NCI-H748 treated with DMSO at 0.1 percent for 48 hours (cell line): Measurements from ENCODE around the gene ZNF555.
"Not testable (repeated sequence)": the region's sequence is repeated elsewhere in the genome, so short reads cannot be mapped to it uniquely, and the experiment has no call there.

Experiments
- DNase-seq: peaks from one replicate; lab custom pipeline; 2025; lab: John Stamatoyannopoulos, UW

Gene ZNF555

GRCh38 chr19:2807379-2808128 lies 33.7 kb upstream of the ZNF555 start:
- DNase-seq, result no peak

GRCh38 chr19:2808129-2808941 lies 32.9 kb upstream of the ZNF555 start:
- no peak for DNase-seq

- no peak for DNase-seq
Measured at GRCh38 chr19:2809387-2810140, 31.7 kb upstream of the ZNF555 start.

DNA sequence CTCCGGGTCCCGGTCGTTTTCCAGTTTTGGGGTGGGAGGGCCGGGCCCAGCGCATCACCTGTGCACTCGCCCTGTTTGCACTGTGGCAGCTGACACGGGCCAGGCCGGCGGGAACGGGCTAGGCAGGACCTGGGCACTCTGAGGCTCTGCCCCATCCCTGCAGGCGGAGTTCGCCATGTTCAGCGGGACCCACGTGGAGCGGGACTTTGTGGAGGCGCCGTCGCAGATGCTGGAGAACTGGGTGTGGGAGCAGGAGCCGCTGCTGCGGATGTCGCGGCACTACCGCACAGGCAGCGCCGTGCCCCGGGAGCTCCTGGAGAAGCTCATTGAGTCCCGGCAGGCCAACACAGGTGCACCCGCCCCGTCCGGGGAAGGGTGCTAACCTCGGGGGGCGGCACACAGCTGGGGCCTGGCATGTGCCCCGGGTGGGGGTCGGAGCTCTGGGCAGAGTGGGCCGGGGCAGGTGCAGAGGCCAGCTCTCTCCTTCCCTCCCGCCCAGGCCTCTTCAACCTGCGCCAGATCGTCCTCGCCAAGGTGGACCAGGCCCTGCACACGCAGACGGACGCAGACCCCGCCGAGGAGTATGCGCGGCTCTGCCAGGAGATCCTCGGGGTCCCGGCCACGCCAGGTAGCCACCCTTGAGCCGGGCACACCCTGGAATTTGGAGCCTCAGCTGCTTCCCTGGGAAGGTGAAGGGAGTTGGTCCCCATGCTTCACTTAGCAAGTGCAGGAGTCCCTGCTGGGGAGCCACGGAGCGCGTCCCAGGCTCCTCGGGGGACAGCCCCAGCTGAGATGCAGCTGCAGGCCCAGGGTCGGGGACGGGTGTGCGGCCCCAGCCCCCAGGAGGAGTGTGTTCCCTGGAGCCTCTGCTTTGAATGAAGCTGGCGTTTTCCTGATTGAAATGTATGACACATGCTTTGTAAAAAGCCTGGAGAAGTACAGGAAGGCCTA lies 30.9 kb upstream of the ZNF555 start:
- DNase-seq, result no peak

DNA sequence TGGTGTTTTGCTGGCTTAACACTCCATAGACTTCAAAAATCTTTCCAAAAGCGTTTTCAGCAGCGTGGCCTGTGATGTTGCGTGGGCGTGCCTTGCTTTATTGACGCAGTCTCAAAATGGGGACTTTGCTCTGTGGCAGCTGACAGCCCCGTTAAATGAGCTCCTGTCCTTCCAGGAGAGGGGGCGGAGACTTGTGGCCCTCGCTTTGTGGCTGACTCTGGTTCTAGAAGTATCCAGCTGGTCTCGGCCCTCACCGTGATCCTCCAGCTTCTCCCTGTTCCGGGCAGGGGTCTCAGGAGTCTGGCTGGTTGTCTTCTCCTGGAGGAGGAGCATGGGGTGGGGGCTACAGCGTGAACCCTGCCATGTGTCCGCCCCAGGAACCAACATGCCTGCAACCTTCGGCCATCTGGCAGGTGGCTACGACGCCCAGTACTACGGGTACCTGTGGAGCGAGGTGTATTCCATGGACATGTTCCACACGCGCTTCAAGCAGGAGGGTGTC lies 30.0 kb upstream of the ZNF555 start:
- DNase-seq, result no peak

- DNase-seq, result no peak
Measured at GRCh38 chr19:2811735-2812413, 29.4 kb upstream of the ZNF555 start.

- no peak for DNase-seq
Measured at GRCh38 chr19:2812414-2813234, 28.7 kb upstream of the ZNF555 start.

DNA sequence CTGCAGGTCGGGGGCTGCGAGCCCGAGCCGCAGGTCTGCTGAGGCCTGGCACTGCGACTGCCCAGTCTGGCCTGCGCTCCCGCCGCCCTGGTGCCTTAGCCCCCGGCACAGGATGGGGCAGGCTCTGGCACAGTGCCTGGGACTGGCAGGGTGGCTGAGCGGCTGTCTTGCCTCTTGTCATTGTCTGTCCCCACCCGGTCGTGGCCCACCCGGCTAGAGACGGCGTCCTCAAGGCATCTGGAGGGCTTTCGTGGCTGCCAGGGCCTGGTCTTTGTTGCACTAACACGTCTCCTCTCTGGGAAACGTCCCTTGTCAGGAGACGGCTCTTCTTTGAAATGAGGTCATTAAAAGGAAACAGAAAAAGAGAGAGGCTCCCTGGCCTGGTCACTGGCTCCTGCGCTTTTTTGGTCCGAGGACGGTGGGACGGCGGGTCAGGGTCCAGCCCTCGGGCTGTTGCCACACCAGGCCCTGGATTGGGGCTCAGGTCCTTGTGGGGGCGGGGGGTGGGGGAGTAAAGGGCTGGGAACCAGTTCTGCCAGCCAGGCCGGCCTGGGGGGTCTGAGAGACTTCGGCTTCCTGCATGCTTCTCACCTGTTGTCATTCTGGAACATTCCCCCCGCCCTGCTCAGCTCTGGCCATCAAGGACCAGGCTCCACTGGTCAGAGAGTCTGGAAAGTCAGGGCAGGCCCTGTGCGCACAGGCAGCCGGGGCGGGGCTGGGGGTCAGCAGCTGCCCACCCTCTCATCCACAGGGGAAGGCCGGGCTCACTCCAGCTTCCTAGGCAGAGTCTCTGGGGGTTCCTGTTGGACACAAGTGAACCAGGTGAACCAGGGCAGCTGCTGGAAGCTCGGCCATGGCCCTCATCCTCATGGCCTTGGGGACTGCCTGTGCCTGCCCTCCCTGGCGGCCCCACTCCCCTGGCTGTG lies 27.8 kb upstream of the ZNF555 start:
- DNase-seq, result no peak

GRCh38 chr19:2814426-2814825 lies 26.8 kb upstream of the ZNF555 start:
- DNase-seq, result no peak

- no peak for DNase-seq
Measured at GRCh38 chr19:2815191-2815614, 26.1 kb upstream of the ZNF555 start.

GRCh38 chr19:2815923-2816322 lies 25.4 kb upstream of the ZNF555 start:
- DNase-seq, result no peak

GRCh38 chr19:2816641-2817040 lies 24.6 kb upstream of the ZNF555 start:
- no peak for DNase-seq

- not testable (repeated sequence) for DNase-seq
Measured at GRCh38 chr19:2817237-2817829, 23.9 kb upstream of the ZNF555 start.

DNA sequence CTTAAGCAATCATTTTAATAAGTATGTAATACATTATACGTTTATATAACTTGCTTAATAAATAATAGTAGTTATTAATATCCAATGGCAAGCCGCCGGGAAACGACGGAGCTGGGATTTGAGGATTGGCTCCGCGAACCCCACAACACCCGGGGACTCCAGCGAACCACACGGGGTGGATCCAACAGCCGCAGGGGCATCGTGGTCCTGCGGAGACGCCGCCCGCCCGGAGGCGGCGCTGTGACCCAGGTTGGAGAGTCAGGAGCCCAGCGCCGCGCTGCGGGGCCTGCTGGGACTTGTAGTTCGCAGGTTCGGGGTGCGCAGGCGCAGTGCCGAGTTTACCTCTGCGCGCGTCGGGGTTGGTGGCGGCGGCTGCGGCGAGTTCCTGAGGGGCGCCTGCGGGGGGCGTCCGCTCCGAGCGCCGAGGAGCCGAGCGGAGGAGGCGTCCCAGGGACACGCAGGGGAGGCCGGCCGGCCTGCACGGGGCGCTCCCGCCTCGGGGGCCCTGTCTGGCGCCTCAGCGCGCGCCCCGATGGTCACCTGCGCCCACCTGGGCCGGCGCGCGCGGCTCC lies 21.6 kb upstream of the ZNF555 start, which contains the start of gene ZNF554:
TSS of gene ZNF554 (plus strand) at position 329 of the 572 bp plus-strand sequence. CDS start at position 533, 204 bp downstream.
- DNase-seq, result peak; percentile 82

GRCh38 chr19:2820112-2820702 lies 21.1 kb upstream of the ZNF555 start:
- DNase-seq, result no peak

DNA sequence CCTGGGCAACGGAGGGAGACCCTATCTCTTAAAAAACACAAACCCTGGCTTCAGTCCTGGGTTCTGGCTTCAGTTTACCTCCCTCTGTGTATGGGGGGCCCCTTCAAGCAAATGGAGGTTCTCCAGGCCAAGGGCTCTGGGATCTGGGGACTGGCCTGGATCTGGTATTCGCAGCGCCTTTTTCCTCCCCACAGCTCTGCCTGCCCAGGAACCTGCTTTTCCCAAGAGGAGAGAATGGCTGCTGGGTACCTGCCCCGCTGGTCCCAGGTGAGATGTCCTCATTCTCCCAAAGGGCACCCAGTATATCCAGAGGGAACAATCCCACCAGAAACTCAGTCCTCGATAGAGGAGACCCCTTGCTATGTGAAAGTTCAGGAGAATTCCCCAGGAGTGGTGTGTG lies 18.4 kb upstream of the ZNF555 start:
- DNase-seq, result no peak

DNA sequence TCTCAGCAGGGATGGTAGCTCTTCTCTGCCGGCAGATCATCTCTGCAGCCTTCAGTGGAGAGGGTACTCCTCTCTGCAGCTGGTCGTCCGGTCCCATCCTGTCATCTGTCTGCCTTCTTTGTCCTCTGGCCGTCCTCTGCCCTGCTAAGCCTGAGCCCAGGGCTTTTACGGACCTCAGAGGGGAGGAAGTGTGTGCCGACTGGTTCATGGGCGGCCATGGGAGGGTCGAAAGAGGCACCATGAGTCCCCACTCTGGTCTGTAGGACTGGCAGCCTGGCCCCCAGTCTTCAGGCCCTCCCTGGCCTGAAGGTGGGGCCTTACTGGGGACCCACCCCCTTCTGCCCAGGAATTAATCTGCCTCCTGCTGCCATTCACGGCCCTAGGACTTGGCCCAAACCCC lies 17.6 kb upstream of the ZNF555 start:
- no peak for DNase-seq
